Endothelial cell (in vitro differentiated cells): ENCODE results near the gene CLDN2. TPM values are rescaled to one million over a fixed set of nuclear protein-coding genes. Genes with fewer than 3 reads are reported as not detected.

Experiments
- DNase-seq: peaks from one replicate; pipeline ENCODE4 v3.0.0; 2021; ENCODE audit warnings: low spot score
- H3K27ac Mint-ChIP-seq: one replicate; pipeline ENCODE4 v1.8.0; 2021; ENCODE audit warnings: mixed read lengths, inconsistent platforms; ENCODE audit not compliant: unreplicated experiment
- H3K27me3 Mint-ChIP-seq: one replicate; pipeline ENCODE4 v1.8.0; 2021; ENCODE audit warnings: mild to moderate bottlenecking, moderate library complexity, mixed read lengths, inconsistent platforms; ENCODE audit not compliant: unreplicated experiment
- H3K36me3 Mint-ChIP-seq: one replicate; pipeline ENCODE4 v1.8.0; 2021; ENCODE audit warnings: mild to moderate bottlenecking, low read depth, mixed read lengths, inconsistent platforms; ENCODE audit not compliant: unreplicated experiment
- H3K4me1 Mint-ChIP-seq: one replicate; pipeline ENCODE4 v1.8.0; 2021; ENCODE audit warnings: mild to moderate bottlenecking, mixed read lengths, inconsistent platforms; ENCODE audit not compliant: unreplicated experiment
- H3K4me3 Mint-ChIP-seq: one replicate; pipeline ENCODE4 v1.8.0; 2021; ENCODE audit warnings: mild to moderate bottlenecking, mixed read lengths, inconsistent platforms; ENCODE audit not compliant: unreplicated experiment
- H3K9me3 Mint-ChIP-seq: one replicate; pipeline ENCODE4 v1.8.0; 2021; ENCODE audit warnings: mixed read lengths, inconsistent platforms; ENCODE audit not compliant: unreplicated experiment
- total RNA-seq: library from RNA; stranded (reverse); fragmentation: NEBNext Ultra II Directional; extraction: Animal tissue kit (Norgen Biotek cat#: 25700); gene quantifications from one replicate; pipeline ENCODE4 v1.2.1, GENCODE V29; 2021; ENCODE audit not compliant: unreplicated experiment
- TF ChIP-seq, protein P1 (sequence below): fragments of 200-600 bp; sonication (generic); IDR thresholded peaks from one replicate; pipeline ENCODE4 v1.5.0; 2021; ENCODE audit warnings: antibody characterized with exemption; ENCODE audit not compliant: unreplicated experiment

CLDN2 gene
- total RNA-seq, 1 donor from 2014 or later, result not detected

DNA sequence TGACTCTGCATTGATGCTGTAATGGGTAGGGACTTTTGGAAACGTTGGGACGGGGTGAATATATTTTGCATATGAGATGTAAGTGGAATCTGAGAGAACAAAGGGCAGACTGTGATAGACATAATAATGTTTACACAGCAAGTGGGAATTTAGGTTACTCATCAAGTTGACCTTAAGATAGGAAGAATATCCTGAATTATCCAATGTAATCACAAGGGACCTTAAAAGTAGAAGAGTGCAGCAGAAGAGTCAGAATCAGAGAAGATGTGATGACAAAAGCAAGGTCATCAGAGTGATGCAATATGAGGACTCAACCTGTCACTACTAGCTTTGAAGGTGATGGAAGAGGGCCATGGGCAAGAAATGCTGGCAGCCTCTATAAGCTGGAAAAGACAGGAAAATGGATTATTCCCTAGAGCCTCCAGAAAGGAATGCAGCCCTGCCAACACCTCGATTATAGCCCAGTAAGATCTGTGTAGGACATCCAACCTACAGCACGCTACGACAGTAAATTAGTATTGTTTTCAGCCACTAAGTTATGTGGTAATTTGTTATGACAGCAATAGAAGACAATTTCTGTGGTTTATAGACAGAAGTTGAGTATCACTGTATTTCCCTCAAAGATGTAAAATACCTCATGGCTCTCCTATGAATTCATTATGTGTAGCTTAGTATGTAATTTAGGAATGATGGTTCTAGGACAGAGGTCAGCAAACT is 53.4 kb downstream of the CLDN2 start:
- H3K36me3 Mint-ChIP-seq, result no peaks in the 10 kb centered on the region
- H3K4me3 Mint-ChIP-seq, result no peak overlapping the region
- peaks cover 1% of the 10 kb centered on the region for H3K27me3 Mint-ChIP-seq
- DNase-seq, result no peak
- no peak overlapping the region for H3K27ac Mint-ChIP-seq
- TF ChIP-seq, protein P1, sequence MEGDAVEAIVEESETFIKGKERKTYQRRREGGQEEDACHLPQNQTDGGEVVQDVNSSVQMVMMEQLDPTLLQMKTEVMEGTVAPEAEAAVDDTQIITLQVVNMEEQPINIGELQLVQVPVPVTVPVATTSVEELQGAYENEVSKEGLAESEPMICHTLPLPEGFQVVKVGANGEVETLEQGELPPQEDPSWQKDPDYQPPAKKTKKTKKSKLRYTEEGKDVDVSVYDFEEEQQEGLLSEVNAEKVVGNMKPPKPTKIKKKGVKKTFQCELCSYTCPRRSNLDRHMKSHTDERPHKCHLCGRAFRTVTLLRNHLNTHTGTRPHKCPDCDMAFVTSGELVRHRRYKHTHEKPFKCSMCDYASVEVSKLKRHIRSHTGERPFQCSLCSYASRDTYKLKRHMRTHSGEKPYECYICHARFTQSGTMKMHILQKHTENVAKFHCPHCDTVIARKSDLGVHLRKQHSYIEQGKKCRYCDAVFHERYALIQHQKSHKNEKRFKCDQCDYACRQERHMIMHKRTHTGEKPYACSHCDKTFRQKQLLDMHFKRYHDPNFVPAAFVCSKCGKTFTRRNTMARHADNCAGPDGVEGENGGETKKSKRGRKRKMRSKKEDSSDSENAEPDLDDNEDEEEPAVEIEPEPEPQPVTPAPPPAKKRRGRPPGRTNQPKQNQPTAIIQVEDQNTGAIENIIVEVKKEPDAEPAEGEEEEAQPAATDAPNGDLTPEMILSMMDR, result no peak
- no peaks in the 10 kb centered on the region for H3K9me3 Mint-ChIP-seq
- H3K4me1 Mint-ChIP-seq, result no peaks in the 10 kb centered on the region

DNA sequence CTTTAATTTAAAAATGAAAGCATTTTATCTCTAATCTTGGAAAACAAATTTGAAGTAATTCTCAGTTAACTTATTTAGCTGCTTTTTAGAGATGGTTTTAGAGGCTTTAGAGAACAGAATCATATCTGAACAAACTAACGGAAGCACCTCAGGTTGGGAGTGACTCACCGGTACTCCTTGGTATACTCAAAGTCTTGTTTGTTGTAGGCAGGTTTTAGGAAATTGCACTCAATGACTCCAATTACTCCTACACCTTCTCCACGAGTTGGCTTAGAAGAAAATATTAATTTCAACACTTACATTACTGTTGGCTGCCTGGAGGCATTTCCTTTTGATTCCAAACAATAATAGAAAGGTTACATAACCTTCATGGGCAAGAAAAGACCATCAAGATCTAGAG is 56.2 kb downstream of the CLDN2 start:
- Mint-ChIP-seq H3K36me3 (no peaks in the 10 kb centered on the region), H3K9me3 (no peaks in the 10 kb centered on the region), H3K4me1 (no peaks in the 10 kb centered on the region), H3K4me3 (no peak overlapping the region), H3K27me3 (peaks cover 1% of the 10 kb centered on the region), H3K27ac (no peak overlapping the region)
- no peak for DNase-seq
- TF ChIP-seq, protein P1, result no peak

Other genes with a start within 250 kb of the CLDN2 start
- 2.5 TPM for gene RNF128, start 193.7 kb upstream of the CLDN2 start, total RNA-seq
- 3.6 TPM for gene TBC1D8B, start 117.7 kb upstream of the CLDN2 start, total RNA-seq
- gene RIPPLY1, start 17.1 kb upstream of the CLDN2 start, total RNA-seq, result not detected
- gene MORC4, start 79.8 kb downstream of the CLDN2 start, total RNA-seq, result 4.5 TPM
- 19.5 TPM for gene RBM41, start 198.4 kb downstream of the CLDN2 start, total RNA-seq